ENCODE data around the gene DHTKD1. TPM values are rescaled to one million over a fixed set of nuclear protein-coding genes. Genes with fewer than 3 reads are reported as not detected.

The DHTKD1 gene
- total RNA-seq, 1 experiment from 2014 or later = 53.2 TPM

GRCh38 chr10:12121673-12122072, 52.9 kb downstream of the DHTKD1 start:
- Histone ChIP-seq H3K9me3 (ENCODE audit: control insufficient read depth, low read depth, low read length) (no peaks in the 10 kb centered on the region), H2BK120ac (ENCODE audit: low read depth, low read length, poor library complexity, severe bottlenecking) (no peak overlapping the region), H3K23me2 (ENCODE audit: insufficient read length, low read depth, low read length, poor library complexity, severe bottlenecking) (no peaks in the 10 kb centered on the region), H3K18ac (ENCODE audit: insufficient read length, low read depth, low read length) (no peak overlapping the region), H4K91ac (ENCODE audit: insufficient read length, low read depth, low read length) (no peak overlapping the region), H2BK20ac (ENCODE audit: low read depth, low read length, poor library complexity, severe bottlenecking) (no peak overlapping the region), H2AK5ac (ENCODE audit: insufficient read length, low read length) (no peak overlapping the region), H3T11ph (ENCODE audit: low read length) (no peak overlapping the region), H3K9ac (ENCODE audit: extremely low read depth, insufficient read length, low read length) (no peak overlapping the region), H2BK5ac (ENCODE audit: insufficient read length, low read length) (no peak overlapping the region), H3K4ac (ENCODE audit: low read depth, low read length) (no peak overlapping the region), H4K20me1 (ENCODE audit: control insufficient read depth, insufficient read depth, insufficient read length) (no peaks in the 10 kb centered on the region), H3K4me2 (ENCODE audit: insufficient read depth, insufficient read length, low read length) (no peak overlapping the region), H3K79me2 (ENCODE audit: insufficient read depth, low read length) (no peaks in the 10 kb centered on the region), H3K79me1 (ENCODE audit: insufficient read depth, low read depth, low read length, poor library complexity, severe bottlenecking) (no peaks in the 10 kb centered on the region), H2BK15ac (ENCODE audit: low read depth, low read length) (no peak overlapping the region), H3K23ac (ENCODE audit: insufficient read length, low read depth, low read length) (no peak overlapping the region), H4K5ac (ENCODE audit: insufficient read length, low read depth, low read length) (no peak overlapping the region), H3K56ac (ENCODE audit: insufficient read length, low read depth, low read length) (no peak overlapping the region), H4K8ac (replicated peaks; ENCODE audit: insufficient read length, low read depth, low read length) (no peak overlapping the region), H3K4me1 (ENCODE audit: insufficient read depth, low read length) (no peaks in the 10 kb centered on the region), H2BK12ac (ENCODE audit: insufficient read length, low read depth, low read length) (no peak overlapping the region), H3K27me3 (ENCODE audit: insufficient read depth, low read length) (no peaks in the 10 kb centered on the region), H3K14ac (ENCODE audit: insufficient read depth, low read length) (no peak overlapping the region), H3K27ac (ENCODE audit: insufficient read length, low read depth, low read length) (no peak overlapping the region), H2AFZ (ENCODE audit: low read length) (no peak overlapping the region)
- Mint-ChIP-seq H3K4me3 (no peak overlapping the region), H3K9me3 (no peaks in the 10 kb centered on the region), H3K36me3 (ENCODE audit: insufficient read depth in 1 of 3, low read depth in 3 of 3) (peaks cover 41 to 69% (median 59%) of the 10 kb centered on the region in 3 experiments), H3K27me3 (ENCODE audit: low read depth) (no peaks in the 10 kb centered on the region), H3K27ac (no peak overlapping the region; a peak in 1 of 7 replicates), H3K4me1 (no peaks in the 10 kb centered on the region)
- WGBS (ENCODE audit: extremely low coverage, insufficient read length, low lambda C conversion rate) = no CpG with 5 or more reads among the region's 4 CpGs
- no peak for DNase-seq
- TF ChIP-seq CTCF (conservative IDR thresholded peaks at IDR 0.05) = no peak
